Heart left ventricle (tissue), 16 donors: ENCODE data around the gene PPCS. TPM values are rescaled to one million over a fixed set of nuclear protein-coding genes. Genes with fewer than 3 reads are reported as not detected.
A peak's percentile ranks its signal among the peaks of the same experiment; 100 is the strongest.

ENCODE experiments used
- ATAC-seq, 4 donors: fragments of 200-7000 bp; cut with Tn5 transposase; one replicate each; pipeline ENCODE4 v1.9.1; 2020 to 2022; ENCODE audit warnings: moderate library complexity in 4 of 4, mild to moderate bottlenecking in 3 of 4, moderate number of reproducible peaks in 1 of 4
- DNase-seq, 5 donors: peaks; one replicate each; pipeline ENCODE4 v3.0.0-alpha.2; 2020
- H3K27ac ChIP-seq, 12 donors: fragments of 200-600 bp; sonication (generic) in 4 of 12; one replicate each; pipeline versions ENCODE4 v1.5.0 to v1.8.0; 2016 to 2022; ENCODE audit warnings: mild to moderate bottlenecking in 2 of 12
- H3K27me3 ChIP-seq, 9 donors: fragments of 200-600 bp; sonication (generic) in 2 of 9; one replicate each; pipeline versions ENCODE4 v1.5.1 to v1.8.0; 2016 to 2022; ENCODE audit warnings: mild to moderate bottlenecking in 3 of 9
- H3K36me3 ChIP-seq, 9 donors: fragments of 200-600 bp; sonication (generic) in 2 of 9; one replicate each; pipeline versions ENCODE4 v1.5.0 to v1.8.0; 2018 to 2022; ENCODE audit warnings: mild to moderate bottlenecking in 2 of 9
- H3K4me1 ChIP-seq, 12 donors: fragments of 200-600 bp; sonication (generic) in 4 of 12; one replicate each; pipeline versions ENCODE4 v1.5.0 to v1.8.0; 2016 to 2022; ENCODE audit warnings: mild to moderate bottlenecking in 3 of 12
- H3K4me3 ChIP-seq, 12 donors: fragments of 200-600 bp; sonication (generic) in 4 of 12; one replicate each; pipeline versions ENCODE4 v1.5.0 to v1.8.0; 2017 to 2022; ENCODE audit warnings: mild to moderate bottlenecking in 9 of 12, moderate library complexity in 4 of 12
- H3K9me3 ChIP-seq, 12 donors: fragments of 200-600 bp; sonication (generic) in 4 of 12; one replicate each; pipeline versions ENCODE4 v1.5.0 to v1.8.0; 2016 to 2022; ENCODE audit warnings: mild to moderate bottlenecking in 1 of 12
- CTCF ChIP-seq, 12 donors: fragments of 200-600 bp; sonication (generic) in 4 of 12; IDR thresholded peaks; one replicate each; pipeline versions ENCODE4 v1.5.0 to v1.8.0; 2018 to 2022; ENCODE audit warnings: antibody characterized with exemption in 12 of 12, mild to moderate bottlenecking in 5 of 12
- POLR2A ChIP-seq, 2 donors: fragments of 450-650 bp; IDR thresholded peaks; one replicate each; pipeline ENCODE4 v1.6.1; 2017; ENCODE audit warnings: antibody characterized with exemption in 2 of 2, mild to moderate bottlenecking in 2 of 2, moderate library complexity in 2 of 2
- WGBS, 4 donors: extraction: QIAGEN DNeasy Blood & Tissue Kit in 2 of 4; methylation state at CpG; one replicate each; pipeline versions ENCODE4 v1.1.5 to v1.1.7; 2013 to 2018; 5-methylcytosine and 5-hydroxymethylcytosine counted together
- intact Hi-C, 10 donors: fragments of 100-400 bp; cut with DNase I; formaldehyde crosslinking; loops; one replicate each; pipeline versions ENCODE4 v1.11.1 to v1.14.2; 2022
- polyA plus RNA-seq, 2 donors: library from polyadenylated mRNA; stranded (reverse); fragments of 200-250 nt; gene quantifications; one replicate each; pipeline ENCODE4 v1.2.3, GENCODE V29; 2013
- total RNA-seq, 9 donors: library from RNA; depleted of rRNA in 2 of 9; stranded (reverse); fragments of >200 nt in 2 of 9; fragmentation: NEBNext Ultra II Directional in 3 of 9; extraction: Animal tissue kit (Norgen Biotek cat#: 25700) in 3 of 9; gene quantifications; one replicate each; pipeline versions ENCODE4 v1.1.0 to v1.2.4, GENCODE V29; 2016 to 2023
- donor health status: ischemic (EF 13 %, LVEDD 7.1; RV severe dilation, severe dysfunction).
- donor health status: healthy with polysubstance abuse.
- donor health status: DM: no; HTN: yes; CAD: no.
- donor health status: DM: no; HTN: no; CAD: no.
- donor health status: ischemic (EF 25% LVEDD 6.9; RV normal size, moderate dysfunction).
- donor health status: ischemic (EF 25% LVEDD 5.7; RV mildly dilated, moderate dysfunction).
- donor health status: healthy.
- donor health status: DM: yes; HTN: yes; CAD: no.
- donor health status: ischemic (EF 35%, LVEDD 5.7; RV mildly dilated, moderate dysfunction).
- donor health status: nonischemic (EF 11% LVEDD 7.7; RV severe dilation, severe dysfunction).
- donor health status: DM: yes; HTN: yes; CAD: no.
- donor health status: PGD.
- donor health status: ischemic (EF 29% LVEDD 5.4; RV normal size, mild dysfunction).
- donor health status: nonischemic (EF 23%, LVEDD 6.1; RV moderate dilation, normal function).

The PPCS gene
- total and polyA plus RNA-seq, 11 donors, result 34.3 to 50.7 (median 42.4) TPM

GRCh38 chr1:42456754-42457089 is 379 bp downstream of the PPCS start:
- DNase-seq (peak in 4 of 5 donors; percentile 44 to 71 (median 50)), ATAC-seq (peak in 3 of 4 donors; percentile 42 to 72 (median 72))
- Histone ChIP-seq H3K27me3 (no peaks in the 10 kb centered on the region), H3K4me1 (peaks cover 0 to 25% (median 15%) of the 10 kb centered on the region in 12 donors), H3K36me3 (peaks cover 0 to 41% (median 36%) of the 10 kb centered on the region in 9 donors), H3K9me3 (no peaks in the 10 kb centered on the region), H3K27ac (peak overlapping the region; percentile 83 to 99 (median 90)), H3K4me3 (peak overlapping the region; percentile 63 to 100 (median 84))
- 1 to 7% (median 3%) methylated on average over 4 to 23 of the region's 23 CpGs for WGBS, 4 donors
- intact Hi-C loops, result loop anchor here in 6 of 10 donors (2.0 to 10.0 kb wide), 6 partner anchors 112 to 298 kb away; partner anchors contain the start of gene FOXJ3 (in 4 of the 6)
- TF ChIP-seq CTCF (IDR thresholded peaks at IDR 0.05), result no peak
- TF ChIP-seq POLR2A (IDR thresholded peaks at IDR 0.05), result no peak

GRCh38 chr1:42461196-42461595 is 4.9 kb downstream of the PPCS start:
- WGBS, 4 donors, result 79 to 95% (median 86%) methylated on average over 2 of the region's 2 CpGs
- peaks cover 0 to 36% (median 20%) of the 10 kb centered on the region in 12 donors for H3K4me1 ChIP-seq
- H3K27ac ChIP-seq, result no peak overlapping the region
- no peak for TF ChIP-seq CTCF (IDR thresholded peaks at IDR 0.05)
- no peak for TF ChIP-seq POLR2A (IDR thresholded peaks at IDR 0.05)
- no peak overlapping the region for H3K4me3 ChIP-seq
- no peaks in the 10 kb centered on the region for H3K9me3 ChIP-seq
- ATAC-seq (no peak), DNase-seq (no peak)
- intact Hi-C loops, result loop anchor here in 3 of 10 donors (5.0 to 10.0 kb wide), 3 partner anchors 116 to 194 kb away; partner anchors contain the start of genes FOXJ3 (in 1 of the 3) and PPIH (in 1 of the 3)
- no peaks in the 10 kb centered on the region for H3K27me3 ChIP-seq
- peaks cover 0 to 41% (median 36%) of the 10 kb centered on the region in 9 donors for H3K36me3 ChIP-seq

- TF ChIP-seq CTCF (IDR thresholded peaks at IDR 0.05) (no peak), POLR2A (IDR thresholded peaks at IDR 0.05) (no peak)
- H3K27ac ChIP-seq, result peak within 1 kb of the TSS in 4 of 12 donors; percentile 1 to 6 (median 2)
- H3K36me3 ChIP-seq, result peaks cover 0 to 35% (median 32%) of the 10 kb centered on the region in 9 donors
- ATAC-seq, result peak; percentile 100
- peak; percentile 94 to 96 (median 95) for DNase-seq
- H3K9me3 ChIP-seq, result no peaks in the 10 kb centered on the region
- 1% methylated on average over 54 to 59 of the region's 59 CpGs for WGBS, 4 donors
- H3K4me3 ChIP-seq, result peak within 1 kb of the TSS; percentile 41 to 79 (median 64)
- peaks cover 0 to 24% (median 12%) of the 10 kb centered on the region in 12 donors for H3K4me1 ChIP-seq
- intact Hi-C loops, result loop anchor here in 3 of 10 donors (5.0 to 10.0 kb wide), 3 partner anchors 118 to 192 kb away; partner anchors contain the start of genes FOXJ3 (in 1 of the 3) and PPIH (in 1 of the 3)
- no peaks in the 10 kb centered on the region for H3K27me3 ChIP-seq
Measured at GRCh38 chr1:42462828-42463763, 6.8 kb downstream of the PPCS start, which contains the start of gene CCDC30. Gene CCDC30, plus strand, starts transcription at chr1:42463286. Its CDS starts 17,266 bp downstream, at chr1:42480552.

GRCh38 chr1:42463921-42464320 is 7.6 kb downstream of the PPCS start:
- intact Hi-C loops, result loop anchor here in 3 of 10 donors (5.0 to 10.0 kb wide), 3 partner anchors 119 to 191 kb away; partner anchors contain the start of genes FOXJ3 (in 1 of the 3) and PPIH (in 1 of the 3)
- WGBS, 4 donors, result 82 to 89% (median 87%) methylated on average over 3 of the region's 3 CpGs
- no peak for TF ChIP-seq CTCF (IDR thresholded peaks at IDR 0.05)
- TF ChIP-seq POLR2A (IDR thresholded peaks at IDR 0.05), result no peak

More at GRCh38 chr1:42463921-42464320, 7.6 kb downstream of the PPCS start:
- DNase-seq (no peak), ATAC-seq (no peak)
- Histone ChIP-seq H3K27me3 (no peaks in the 10 kb centered on the region), H3K4me3 (peak overlapping the region in 8 of 12 donors; percentile 58 to 79 (median 71)), H3K36me3 (peaks cover 0 to 27% (median 24%) of the 10 kb centered on the region in 9 donors), H3K27ac (no peak overlapping the region), H3K4me1 (peaks cover 0 to 21% (median 12%) of the 10 kb centered on the region in 12 donors), H3K9me3 (no peaks in the 10 kb centered on the region)
